Loucy (cell line): Measurements from ENCODE around the gene TBX1.

Source experiments
- EZH2phosphoT487 ChIP-seq: fragments of 200-600 bp; IDR thresholded peaks from 2 replicates; pipeline ENCODE4 v1.6.1; 2018; ENCODE audit warnings: antibody characterized with exemption, mild to moderate bottlenecking, moderate library complexity, borderline replicate concordance
- TF ChIP-seq, protein P1 (sequence below): fragments of 200-600 bp; sonication (generic); conservative IDR thresholded peaks from 2 replicates; pipeline ENCODE4 v1.5.1; 2014; ENCODE audit warnings: mild to moderate bottlenecking, antibody characterized with exemption, low read length

DNA sequence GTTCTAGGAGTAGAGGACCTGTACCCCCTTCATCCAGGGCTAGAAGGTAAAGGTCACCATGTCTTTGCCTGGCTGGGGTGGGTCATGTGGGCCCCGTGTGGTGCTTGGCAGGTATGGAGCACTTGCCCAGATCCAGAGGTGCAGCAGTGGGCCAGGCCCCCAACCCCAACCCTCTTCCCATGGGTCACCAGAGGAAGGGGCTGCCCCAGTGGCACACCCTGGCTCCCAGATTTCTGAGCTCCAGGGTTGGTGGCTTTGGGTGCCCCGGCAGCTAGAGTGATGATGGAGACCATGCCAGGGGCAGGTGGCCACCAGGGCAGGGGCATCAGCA is 39.6 kb upstream of the TBX1 start:
- TF ChIP-seq, protein P1, sequence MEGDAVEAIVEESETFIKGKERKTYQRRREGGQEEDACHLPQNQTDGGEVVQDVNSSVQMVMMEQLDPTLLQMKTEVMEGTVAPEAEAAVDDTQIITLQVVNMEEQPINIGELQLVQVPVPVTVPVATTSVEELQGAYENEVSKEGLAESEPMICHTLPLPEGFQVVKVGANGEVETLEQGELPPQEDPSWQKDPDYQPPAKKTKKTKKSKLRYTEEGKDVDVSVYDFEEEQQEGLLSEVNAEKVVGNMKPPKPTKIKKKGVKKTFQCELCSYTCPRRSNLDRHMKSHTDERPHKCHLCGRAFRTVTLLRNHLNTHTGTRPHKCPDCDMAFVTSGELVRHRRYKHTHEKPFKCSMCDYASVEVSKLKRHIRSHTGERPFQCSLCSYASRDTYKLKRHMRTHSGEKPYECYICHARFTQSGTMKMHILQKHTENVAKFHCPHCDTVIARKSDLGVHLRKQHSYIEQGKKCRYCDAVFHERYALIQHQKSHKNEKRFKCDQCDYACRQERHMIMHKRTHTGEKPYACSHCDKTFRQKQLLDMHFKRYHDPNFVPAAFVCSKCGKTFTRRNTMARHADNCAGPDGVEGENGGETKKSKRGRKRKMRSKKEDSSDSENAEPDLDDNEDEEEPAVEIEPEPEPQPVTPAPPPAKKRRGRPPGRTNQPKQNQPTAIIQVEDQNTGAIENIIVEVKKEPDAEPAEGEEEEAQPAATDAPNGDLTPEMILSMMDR, result no peak
- no peak for TF ChIP-seq EZH2phosphoT487
